Measurements from ENCODE around the gene NYAP2. TPM values are rescaled to one million over a fixed set of nuclear protein-coding genes. Genes with fewer than 3 reads are reported as not detected.

Gene NYAP2
- total RNA-seq, 4 donors from 2014 or later = 0.14 TPM; not detected in 3

DNA sequence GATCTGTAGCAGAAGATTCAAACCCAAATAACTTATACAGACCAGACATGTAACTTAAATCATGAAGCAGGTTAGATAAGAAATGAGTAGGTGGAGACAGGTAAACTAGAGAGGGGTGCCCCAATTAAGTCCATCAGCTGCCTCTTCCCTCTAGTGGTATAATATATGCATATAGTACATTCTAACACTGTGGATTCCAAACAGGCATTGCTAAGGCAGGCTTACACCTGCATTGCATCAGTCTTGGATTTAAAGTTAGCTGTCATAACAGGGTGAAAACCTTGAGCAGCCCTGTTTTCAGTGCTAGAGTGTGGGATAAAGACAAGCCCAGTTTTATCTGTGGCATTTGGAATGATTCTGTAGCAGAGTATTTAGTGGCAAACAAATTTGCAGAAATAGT is 63.4 kb downstream of the NYAP2 start:
- Histone ChIP-seq H3K27me3 (no peaks in the 10 kb centered on the region), H3K4me1 (no peaks in the 10 kb centered on the region), H3K4me3 (no peak overlapping the region), H3K9me3 (no peaks in the 10 kb centered on the region), H3K27ac (no peak overlapping the region), H3K36me3 (no peaks in the 10 kb centered on the region)
- TF ChIP-seq POLR2A (IDR thresholded peaks at IDR 0.05) = no peak
- TF ChIP-seq, protein P1, sequence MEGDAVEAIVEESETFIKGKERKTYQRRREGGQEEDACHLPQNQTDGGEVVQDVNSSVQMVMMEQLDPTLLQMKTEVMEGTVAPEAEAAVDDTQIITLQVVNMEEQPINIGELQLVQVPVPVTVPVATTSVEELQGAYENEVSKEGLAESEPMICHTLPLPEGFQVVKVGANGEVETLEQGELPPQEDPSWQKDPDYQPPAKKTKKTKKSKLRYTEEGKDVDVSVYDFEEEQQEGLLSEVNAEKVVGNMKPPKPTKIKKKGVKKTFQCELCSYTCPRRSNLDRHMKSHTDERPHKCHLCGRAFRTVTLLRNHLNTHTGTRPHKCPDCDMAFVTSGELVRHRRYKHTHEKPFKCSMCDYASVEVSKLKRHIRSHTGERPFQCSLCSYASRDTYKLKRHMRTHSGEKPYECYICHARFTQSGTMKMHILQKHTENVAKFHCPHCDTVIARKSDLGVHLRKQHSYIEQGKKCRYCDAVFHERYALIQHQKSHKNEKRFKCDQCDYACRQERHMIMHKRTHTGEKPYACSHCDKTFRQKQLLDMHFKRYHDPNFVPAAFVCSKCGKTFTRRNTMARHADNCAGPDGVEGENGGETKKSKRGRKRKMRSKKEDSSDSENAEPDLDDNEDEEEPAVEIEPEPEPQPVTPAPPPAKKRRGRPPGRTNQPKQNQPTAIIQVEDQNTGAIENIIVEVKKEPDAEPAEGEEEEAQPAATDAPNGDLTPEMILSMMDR (IDR thresholded peaks at IDR 0.05) = no peak
- intact Hi-C loops (cut with DNase I; ENCODE audit: low total_unique reads) = no loop called here
- no peak for DNase-seq

DNA sequence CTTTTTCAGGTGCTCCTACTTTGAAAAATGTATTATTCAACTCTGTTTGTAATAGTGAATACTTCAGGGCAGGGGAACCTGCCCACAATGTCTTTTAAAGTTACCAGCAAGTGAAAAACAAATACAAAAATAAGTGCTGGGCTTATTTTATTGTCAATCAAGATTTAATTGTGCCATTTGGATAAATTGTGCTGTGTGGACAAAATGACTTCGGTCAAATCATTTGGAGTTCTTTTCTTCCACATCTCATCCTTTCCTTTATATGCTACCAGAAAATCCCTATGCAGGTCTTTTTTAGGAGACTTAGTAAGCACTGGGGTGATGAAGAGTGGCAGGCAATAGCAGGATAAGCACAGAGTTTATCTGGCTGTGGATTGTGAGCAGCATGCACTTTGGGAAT is 63.9 kb downstream of the NYAP2 start:
- Histone ChIP-seq H3K36me3 (no peaks in the 10 kb centered on the region), H3K4me1 (no peaks in the 10 kb centered on the region), H3K27ac (no peak overlapping the region), H3K4me3 (no peak overlapping the region), H3K9me3 (no peaks in the 10 kb centered on the region), H3K27me3 (no peaks in the 10 kb centered on the region)
- DNase-seq = no peak
- TF ChIP-seq, protein P1 (IDR thresholded peaks at IDR 0.05) = no peak
- TF ChIP-seq POLR2A (IDR thresholded peaks at IDR 0.05) = no peak
- intact Hi-C loops (cut with DNase I; ENCODE audit: low total_unique reads) = no loop called here

DNA sequence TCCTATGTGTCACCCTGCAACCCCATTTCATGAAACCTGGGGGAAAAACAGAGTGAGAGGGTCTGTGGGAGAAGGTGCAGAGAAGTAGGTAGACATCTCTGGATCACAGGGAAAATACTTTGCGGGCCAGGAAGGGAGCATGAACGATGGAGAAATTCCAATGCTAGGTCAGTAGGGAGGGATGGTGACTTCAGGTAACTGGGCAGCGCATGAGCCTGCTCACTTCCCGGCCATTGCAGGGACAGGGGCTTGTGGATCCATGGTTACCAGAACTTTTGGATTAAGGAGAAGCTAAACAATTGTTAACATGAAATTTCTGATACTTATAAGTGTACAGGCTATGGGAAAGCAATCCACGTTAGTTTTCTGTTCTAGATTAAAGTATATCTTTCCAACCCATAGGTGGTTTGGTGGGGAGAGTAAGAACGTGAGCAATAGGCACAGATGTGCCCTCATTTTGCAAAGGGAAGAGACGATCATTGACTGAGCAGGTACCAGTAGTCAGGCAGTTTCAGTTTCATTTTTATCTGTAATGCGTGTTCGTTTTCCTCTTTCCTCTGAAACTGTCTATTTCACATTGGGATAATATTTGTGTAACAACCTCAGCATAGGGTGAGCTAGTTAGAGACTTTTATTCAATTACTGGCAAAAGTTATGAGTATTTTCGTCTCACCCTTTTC is 65.0 kb downstream of the NYAP2 start:
- Histone ChIP-seq H3K4me1 (no peaks in the 10 kb centered on the region), H3K36me3 (no peaks in the 10 kb centered on the region), H3K4me3 (peak overlapping the region in 1 of 2 donors; percentile 14), H3K27ac (no peak overlapping the region), H3K27me3 (no peaks in the 10 kb centered on the region), H3K9me3 (no peaks in the 10 kb centered on the region)
- TF ChIP-seq, protein P1 (IDR thresholded peaks at IDR 0.05) = no peak
- TF ChIP-seq POLR2A (IDR thresholded peaks at IDR 0.05) = no peak
- intact Hi-C loops (cut with DNase I; ENCODE audit: low total_unique reads) = no loop called here
- no peak for DNase-seq

DNA sequence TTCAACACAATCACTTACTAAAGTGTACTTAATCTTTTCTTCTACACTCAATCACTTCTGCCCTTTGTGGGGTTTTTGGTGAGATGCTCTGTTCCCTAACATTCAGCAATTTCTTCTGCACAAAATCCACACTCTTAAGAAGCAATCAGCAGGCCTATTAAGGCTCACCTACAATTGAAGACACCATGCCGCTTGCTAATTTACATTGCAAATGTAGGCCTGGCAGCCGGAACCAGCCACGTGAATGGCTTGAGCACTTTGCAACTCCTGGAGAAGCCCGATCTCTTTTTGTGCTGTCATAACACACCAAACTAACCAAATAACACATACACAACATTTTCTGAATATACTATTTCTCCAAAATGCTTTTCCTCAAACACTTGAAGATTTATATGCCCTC is 66.3 kb downstream of the NYAP2 start:
- no peak overlapping the region for H3K27ac ChIP-seq
- H3K36me3 ChIP-seq = no peaks in the 10 kb centered on the region
- no peak for TF ChIP-seq POLR2A (IDR thresholded peaks at IDR 0.05)
- TF ChIP-seq, protein P1 (IDR thresholded peaks at IDR 0.05) = no peak
- H3K4me3 ChIP-seq = no peak overlapping the region
- H3K4me1 ChIP-seq = no peaks in the 10 kb centered on the region
- no peaks in the 10 kb centered on the region for H3K27me3 ChIP-seq
- H3K9me3 ChIP-seq = no peaks in the 10 kb centered on the region
- DNase-seq = no peak
- intact Hi-C loops (cut with DNase I; ENCODE audit: low total_unique reads) = no loop called here

DNA sequence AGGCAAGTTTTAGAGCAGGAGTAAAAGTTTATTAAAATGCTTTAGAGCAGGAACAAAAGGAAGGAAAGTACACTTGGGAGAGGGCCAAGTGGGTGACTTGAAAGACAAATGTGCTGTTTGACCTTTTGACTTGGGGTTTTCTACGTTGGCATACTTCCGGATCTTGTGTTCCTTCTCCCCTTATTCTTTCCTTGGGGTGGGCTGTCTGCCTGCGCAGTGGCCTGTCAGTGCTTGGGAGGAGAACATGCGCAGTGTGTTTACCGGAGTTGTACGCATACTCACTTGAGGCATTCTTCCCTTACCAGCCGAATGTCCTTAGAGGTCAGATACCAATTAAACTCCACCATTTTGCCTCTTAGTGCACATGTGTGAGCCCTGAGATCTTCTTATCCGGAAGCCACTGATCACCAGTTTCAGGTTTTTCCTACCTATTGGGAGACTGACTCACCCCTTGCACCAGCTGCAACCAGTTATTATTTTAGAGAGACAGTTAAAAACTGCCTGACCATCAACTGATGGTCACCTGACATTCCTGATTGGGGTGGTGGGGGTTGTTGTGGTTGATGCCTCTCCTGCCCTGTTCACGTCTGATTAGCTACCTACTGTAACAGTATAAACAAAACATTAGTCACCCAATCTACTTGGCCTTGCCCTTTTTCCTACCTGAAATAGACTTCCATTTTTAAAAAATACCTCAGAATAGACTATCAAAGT is 67.5 kb downstream of the NYAP2 start:
- Histone ChIP-seq H3K4me3 (no peak overlapping the region), H3K27me3 (no peaks in the 10 kb centered on the region), H3K27ac (no peak overlapping the region), H3K4me1 (no peaks in the 10 kb centered on the region), H3K9me3 (no peaks in the 10 kb centered on the region), H3K36me3 (no peaks in the 10 kb centered on the region)
- no peak for TF ChIP-seq POLR2A (IDR thresholded peaks at IDR 0.05)
- TF ChIP-seq, protein P1 (IDR thresholded peaks at IDR 0.05) = no peak
- intact Hi-C loops (cut with DNase I; ENCODE audit: low total_unique reads) = no loop called here
- no peak for DNase-seq

Measured in uterus (tissue), 4 donors.